Globus pallidus (tissue), 1 donor: ENCODE measurements around the gene SRC.

Source experiments
- DNase-seq: peaks from one replicate; pipeline ENCODE4 v3.0.0-alpha.2; 2015; ENCODE audit warnings: low spot score

Gene SRC

DNA sequence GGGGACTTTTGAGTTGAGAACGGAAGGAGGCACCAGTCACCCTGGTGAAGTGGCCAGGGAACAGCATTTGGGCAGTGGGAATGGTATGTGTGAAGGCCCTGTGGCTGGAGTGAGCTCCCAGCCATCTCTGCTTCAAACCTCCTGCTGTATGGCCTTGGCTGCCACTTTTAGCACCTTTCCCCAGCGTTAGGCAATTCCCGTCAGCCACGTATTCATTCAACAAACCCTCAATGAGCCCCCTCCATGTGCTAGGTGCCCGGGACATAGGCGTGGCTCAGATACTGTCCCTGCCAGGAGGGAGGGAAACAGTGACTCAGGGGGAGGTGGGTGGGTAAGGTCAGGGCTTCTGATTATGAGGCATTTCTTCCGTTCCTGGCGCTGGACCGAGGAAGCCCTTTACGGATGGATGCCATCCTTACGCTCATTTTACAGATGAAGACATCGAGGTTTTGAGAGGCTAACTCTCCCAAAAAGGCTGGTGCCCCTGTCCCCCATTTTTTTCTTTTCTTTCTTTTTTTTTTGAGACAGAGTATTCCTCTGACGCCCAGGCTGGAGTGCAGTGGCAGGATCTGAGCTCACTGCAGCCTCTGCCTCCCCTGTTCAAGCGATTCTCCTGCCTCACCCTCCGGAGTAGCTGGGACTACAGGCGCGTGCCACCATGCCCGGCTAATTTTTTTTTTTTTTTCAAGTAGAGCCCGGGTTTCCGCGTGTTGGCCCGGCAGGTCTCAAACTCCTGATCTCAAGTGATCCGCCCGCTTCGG, 37.5 kb downstream of the SRC start:
- no peak for DNase-seq

DNA sequence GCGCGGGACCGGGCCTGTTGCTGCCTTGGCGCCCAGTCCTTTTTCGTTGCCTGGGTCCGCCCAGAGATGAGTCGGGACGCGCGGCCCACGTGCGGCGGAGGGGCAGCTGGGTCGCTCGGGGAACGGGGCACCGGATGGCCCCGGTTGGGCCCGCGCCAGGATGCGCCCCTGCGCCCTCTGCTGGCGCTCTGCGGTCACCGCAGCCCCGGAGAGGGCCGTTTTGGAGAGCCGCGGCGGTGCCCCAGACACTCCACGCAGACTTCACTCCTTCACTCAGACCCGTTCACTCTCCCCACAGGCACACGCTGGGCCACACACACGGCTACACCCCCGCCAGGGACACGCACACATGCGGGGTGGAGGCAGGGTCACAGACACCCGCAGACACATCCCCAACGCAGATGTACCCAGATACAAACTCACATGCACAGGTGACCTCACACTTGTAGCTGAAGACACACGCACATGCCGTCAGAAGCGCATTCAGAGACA, 38.8 kb downstream of the SRC start:
- no peak for DNase-seq

GRCh38 chr20:37385176-37385575, 39.2 kb downstream of the SRC start:
- DNase-seq = no peak

DNA sequence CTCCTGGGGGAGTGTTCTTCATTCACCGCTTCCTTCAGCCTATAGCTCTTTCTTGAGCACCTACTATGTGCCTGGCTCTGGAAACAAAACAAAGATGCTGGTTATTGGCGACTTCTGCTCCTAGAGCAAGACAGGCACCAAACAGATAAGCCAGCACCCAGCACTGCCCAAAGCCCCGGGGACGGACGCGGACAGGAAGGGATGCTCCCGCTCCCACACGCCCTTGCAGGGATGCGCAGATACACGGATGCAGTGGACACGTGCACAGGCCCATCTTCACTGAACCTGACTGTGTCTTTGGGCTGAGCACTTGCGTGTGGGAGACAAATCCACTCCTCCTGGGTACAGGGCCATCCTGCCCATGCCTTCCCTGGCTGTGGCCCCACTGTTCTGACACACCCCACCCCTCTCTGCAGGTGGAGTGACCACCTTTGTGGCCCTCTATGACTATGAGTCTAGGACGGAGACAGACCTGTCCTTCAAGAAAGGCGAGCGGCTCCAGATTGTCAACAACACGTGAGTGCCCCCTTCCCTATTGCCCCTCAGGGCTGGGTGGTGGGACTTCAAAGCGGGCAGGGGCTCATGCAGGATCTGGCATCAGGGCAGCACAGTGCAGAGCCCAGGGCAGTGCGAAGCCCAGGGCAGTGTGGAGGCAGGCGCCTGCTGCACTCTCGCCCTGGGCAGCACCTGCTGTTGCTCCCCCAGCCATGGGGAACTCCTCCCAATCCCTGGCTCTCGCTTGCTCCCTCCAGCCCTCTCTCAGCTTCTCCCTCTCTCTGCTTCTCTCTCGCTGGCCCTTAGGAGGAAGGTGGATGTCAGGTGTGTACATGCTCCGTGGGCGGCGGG, 39.9 kb downstream of the SRC start:
- no peak for DNase-seq

- no peak for DNase-seq
Observed at GRCh38 chr20:37386505-37387251, 40.7 kb downstream of the SRC start.

DNA sequence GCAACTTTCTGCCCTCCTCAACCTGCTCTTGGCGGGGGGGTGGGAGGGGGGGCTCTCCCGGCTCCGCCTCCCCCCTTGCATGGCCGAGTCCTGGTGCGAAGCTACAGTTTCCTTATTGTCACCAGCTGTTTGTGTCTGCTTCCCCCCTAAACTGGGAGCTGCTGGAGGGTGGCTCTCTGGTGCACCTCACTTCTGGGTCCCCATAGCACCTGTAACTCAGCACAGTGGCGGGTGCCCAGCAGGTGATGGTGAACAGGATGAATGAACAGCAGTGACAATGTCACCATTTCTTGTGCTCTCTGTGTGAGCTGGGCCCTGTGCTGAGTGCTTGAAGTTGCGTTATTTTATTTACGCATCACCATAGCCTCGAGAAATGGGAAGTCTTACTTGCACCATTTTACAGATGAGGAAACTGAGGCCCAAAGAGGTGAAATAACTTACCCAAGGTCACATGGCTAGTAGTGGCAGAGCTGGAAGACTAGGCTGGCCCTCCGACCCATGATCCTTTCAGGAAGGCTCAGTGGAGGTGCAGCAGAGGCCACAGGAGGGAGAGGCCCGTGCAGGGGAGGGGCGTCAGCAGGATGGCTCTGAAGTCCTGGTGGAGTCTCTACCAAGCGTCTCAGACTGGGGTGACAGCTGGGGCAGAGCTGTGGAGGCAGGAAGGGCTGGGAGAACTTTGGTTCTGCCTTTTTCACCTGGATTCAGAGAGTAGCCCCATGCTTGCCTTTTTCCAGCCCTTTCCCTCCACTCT, 41.8 kb downstream of the SRC start:
- DNase-seq = no peak

GRCh38 chr20:37388831-37389230, 42.9 kb downstream of the SRC start:
- no peak for DNase-seq

DNA sequence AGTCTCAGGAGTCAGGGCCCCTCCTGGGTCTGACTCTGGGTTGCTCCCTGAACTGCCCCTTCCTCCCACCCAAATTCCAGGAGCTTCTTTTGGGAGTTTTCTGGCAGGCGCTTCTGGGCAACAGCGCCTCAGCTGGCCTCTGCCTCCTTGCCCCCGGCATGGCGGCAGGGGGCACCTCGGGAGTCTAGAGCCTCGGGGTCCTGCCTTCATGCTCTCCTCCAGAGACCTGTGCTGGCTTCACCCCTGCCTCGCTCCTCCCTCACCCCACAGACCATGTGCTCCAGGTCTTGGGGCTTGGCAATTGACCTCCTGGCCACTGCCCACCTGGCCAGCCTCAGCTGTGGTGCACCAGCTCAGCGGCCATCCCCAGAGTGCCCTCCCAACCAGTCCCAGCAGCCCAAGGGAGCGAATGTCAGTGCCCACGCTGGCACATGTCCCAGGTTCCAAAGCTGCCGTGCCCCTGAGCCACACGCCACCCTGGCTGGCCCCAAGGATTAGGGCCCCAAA, 43.4 kb downstream of the SRC start:
- no peak for DNase-seq

DNA sequence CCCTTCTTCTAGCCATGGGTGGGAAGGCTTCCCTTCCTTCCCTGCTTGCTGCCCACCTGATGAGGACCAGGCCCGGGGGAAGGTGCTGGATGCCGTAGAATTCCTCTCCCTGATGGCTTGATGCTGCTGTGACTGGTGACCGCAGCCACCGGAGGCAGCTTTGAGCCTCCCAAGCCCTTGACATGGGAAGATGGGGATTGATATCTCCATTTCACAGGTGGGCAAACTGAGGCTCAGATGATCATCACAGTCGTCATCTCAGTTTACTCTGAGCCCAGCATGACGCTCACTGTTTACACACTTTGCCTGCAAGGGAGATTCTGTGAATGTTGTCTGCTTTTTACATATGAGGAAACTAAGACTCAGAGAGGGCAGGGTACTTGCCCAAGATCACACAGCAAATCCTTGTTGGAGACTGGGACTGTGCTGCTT, 43.9 kb downstream of the SRC start:
- no peak for DNase-seq

GRCh38 chr20:37390503-37390890, 44.6 kb downstream of the SRC start:
- no peak for DNase-seq

DNA sequence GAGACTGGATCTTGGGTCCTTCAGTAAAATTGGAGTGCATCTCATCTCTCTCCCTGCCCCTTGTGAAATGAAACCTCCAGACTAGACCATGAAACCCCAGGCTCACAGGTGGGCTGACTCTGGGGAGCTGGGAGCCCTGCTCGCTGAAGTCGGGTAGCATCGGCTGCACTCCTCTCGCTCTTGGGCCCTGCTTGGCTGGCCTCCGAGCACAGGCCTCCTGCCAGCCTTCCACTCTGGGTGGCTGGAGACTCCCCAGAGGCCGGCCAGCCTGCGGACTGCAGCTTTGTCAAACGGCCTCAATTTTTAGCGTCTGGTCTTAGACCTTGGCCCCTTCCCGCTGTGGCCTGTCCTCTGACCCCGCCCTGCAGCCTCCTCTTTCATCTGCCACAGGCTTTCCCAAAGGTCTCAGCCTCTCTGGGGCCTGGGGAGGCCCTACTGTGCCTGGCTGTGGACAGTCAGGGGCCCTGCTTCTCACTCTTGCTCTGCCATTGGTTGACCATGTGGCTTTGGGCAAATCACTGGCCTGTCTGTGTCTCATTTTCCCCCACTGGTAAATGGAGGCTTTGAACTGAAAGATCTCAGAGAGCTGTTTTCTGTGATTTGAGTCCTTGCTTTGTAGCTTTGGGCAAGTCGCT, 45.1 kb downstream of the SRC start:
- no peak for DNase-seq

DNA sequence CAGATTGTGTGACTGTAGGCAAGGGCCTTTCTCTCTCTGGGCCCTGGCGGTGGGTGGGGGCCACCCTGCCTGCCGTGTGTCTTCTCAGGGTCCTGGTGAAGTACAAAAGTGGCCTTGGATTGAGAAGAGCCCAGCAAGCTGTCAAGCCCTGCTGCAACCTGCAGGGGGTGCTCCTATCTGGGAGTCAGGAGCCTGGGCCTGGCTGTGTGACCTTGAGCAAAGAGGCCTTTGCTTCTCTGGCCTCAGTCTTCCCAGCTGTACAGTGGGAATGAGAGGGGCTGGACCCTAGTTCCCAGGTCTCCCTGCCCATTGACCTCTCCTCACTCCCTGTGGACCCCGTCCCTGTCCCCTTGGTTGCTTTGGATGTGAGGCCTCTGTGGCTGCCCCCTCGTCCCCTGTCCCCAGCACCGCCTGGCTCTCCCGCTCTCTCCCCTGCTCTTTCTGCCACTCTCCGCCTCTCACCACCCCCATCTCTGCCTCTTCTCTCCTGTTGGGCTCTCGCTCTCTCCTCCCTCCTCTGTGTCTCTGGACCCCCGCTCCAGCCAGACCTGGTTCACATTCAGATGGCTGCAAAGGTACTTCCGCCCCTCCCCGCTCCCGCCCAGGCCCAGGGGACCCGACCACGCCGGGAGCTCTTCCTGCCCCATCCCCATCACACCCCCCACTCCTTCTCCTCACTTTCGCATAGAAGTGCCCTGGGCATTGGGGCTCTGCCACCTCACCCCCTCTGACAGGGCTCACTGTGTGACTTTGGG, 46.7 kb downstream of the SRC start:
- no peak for DNase-seq

GRCh38 chr20:37393196-37393862, 47.4 kb downstream of the SRC start:
- DNase-seq = no peak

GRCh38 chr20:37393863-37394542, 48.1 kb downstream of the SRC start:
- DNase-seq = no peak

DNA sequence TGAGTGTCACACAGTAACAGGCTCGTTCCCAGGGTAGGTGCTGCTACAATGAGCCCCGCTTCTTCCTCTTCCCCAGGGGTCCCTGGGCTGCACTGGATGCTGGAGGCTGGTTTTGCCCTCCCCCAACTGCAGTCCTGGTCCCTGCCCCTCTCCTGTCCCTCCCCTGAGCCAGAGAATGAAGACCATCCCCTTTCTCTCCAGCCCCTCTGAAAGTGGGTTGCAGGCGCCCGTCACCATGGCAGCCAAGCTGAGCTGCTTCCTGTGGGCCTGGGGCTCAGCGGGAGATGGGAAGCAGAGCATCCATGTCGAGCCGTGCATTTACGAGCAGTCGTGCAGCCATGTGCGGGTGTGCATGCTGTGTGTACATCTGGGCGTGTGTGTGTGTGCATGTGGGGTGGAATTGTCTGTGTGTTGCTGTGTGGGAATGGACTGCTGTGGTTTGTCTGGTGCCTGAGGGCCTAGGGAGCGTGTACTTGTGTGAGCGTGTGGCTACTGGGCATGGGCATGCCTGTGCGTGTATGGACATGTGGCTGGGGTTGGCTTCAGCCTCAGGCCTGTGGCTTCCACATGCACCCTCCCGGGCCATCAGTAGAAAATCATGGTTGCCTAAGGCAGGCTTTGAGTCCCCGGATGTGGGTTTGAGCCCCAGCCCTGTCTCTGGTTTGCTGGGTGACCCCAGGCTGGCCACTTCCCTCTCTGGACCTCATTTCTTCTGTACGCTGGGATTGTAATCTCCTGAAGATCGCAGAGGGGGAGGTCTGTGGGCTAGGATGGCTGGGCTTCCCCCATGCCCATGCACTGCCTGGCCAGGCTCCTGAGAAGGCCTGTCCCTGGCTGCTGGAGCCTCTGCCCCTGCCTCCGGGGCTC, 48.8 kb downstream of the SRC start:
- DNase-seq = no peak

- DNase-seq = no peak
Observed at GRCh38 chr20:37395410-37395797, 49.5 kb downstream of the SRC start.

GRCh38 chr20:37395921-37396415, 50.0 kb downstream of the SRC start:
- no peak for DNase-seq
